GM12878 (cell line): ENCODE measurements around the gene DNTT. TPM values are rescaled to one million over a fixed set of nuclear protein-coding genes. Genes with fewer than 3 reads are reported as not detected.

ENCODE experiments used
- ATF7 ChIP-seq: fragments of 450-650 bp; IDR thresholded peaks from 2 replicates; pipeline ENCODE4 v1.6.1; 2016; ENCODE audit warnings: low read depth, mild to moderate bottlenecking
- CHD4 ChIP-seq: fragments of 200-600 bp; sonication (generic); IDR thresholded peaks from 2 replicates; pipeline ENCODE4 v1.6.1; 2016; ENCODE audit warnings: mild to moderate bottlenecking
- ESRRA ChIP-seq: IDR thresholded peaks from 2 replicates; pipeline ENCODE4 v1.6.1; 2012; ENCODE audit warnings: mild to moderate bottlenecking, low read length, improper control_type of control experiment
- HSF1 ChIP-seq: fragments of 150-350 bp; IDR thresholded peaks from 2 replicates; pipeline ENCODE4 v1.6.1; 2014; ENCODE audit warnings: mild to moderate bottlenecking, low read depth, low read length
- KDM1A ChIP-seq: fragments of 200-600 bp; sonication (generic); IDR thresholded peaks from 2 replicates; pipeline ENCODE4 v1.6.1; 2016; ENCODE audit warnings: borderline replicate concordance
- MEF2A ChIP-seq: IDR thresholded peaks from 2 replicates; pipeline ENCODE4 v1.6.1; 2011; ENCODE audit warnings: low read depth, mild to moderate bottlenecking, low read length, moderate library complexity; ENCODE audit not compliant: insufficient read depth
- MTA3 ChIP-seq: IDR thresholded peaks from 2 replicates; pipeline ENCODE4 v1.6.1; 2012; ENCODE audit warnings: low read length, inconsistent platforms, borderline replicate concordance
- NFIC ChIP-seq: IDR thresholded peaks from 2 replicates; pipeline ENCODE4 v1.6.1; 2012; ENCODE audit warnings: low read depth, mild to moderate bottlenecking, inconsistent platforms, low read length, moderate library complexity
- NFYA ChIP-seq: IDR thresholded peaks from 2 replicates; pipeline ENCODE4 v1.6.1; 2011; ENCODE audit warnings: low read depth, mild to moderate bottlenecking, low read length, improper control_type of control experiment, borderline replicate concordance
- NR2C2 ChIP-seq: IDR thresholded peaks from 2 replicates; pipeline ENCODE4 v1.6.1; 2011; ENCODE audit warnings: borderline replicate concordance, low read depth; ENCODE audit not compliant: control insufficient read depth, insufficient read length
- PAX5 ChIP-seq: IDR thresholded peaks from 2 replicates; pipeline ENCODE4 v1.6.1; 2011; ENCODE audit warnings: low read depth, low read length, borderline replicate concordance
- POLR2AphosphoS5 ChIP-seq: IDR thresholded peaks from 2 replicates; pipeline ENCODE4 v1.6.1; 2011; ENCODE audit warnings: mild to moderate bottlenecking, low read length, inconsistent platforms
- SMAD1 ChIP-seq: fragments of 450-650 bp; IDR thresholded peaks from 2 replicates; pipeline ENCODE4 v1.6.1; 2018; ENCODE audit warnings: mild to moderate bottlenecking, low read depth; ENCODE audit not compliant: partially characterized antibody
- SMARCA5 ChIP-seq: fragments of 450-650 bp; IDR thresholded peaks from 2 replicates; pipeline ENCODE4 v1.6.1; 2017; ENCODE audit warnings: mild to moderate bottlenecking
- SP1 ChIP-seq: IDR thresholded peaks from one replicate; pipeline ENCODE4 v1.6.1; 2011; ENCODE audit warnings: low read depth, low read length
- SREBF1 ChIP-seq: IDR thresholded peaks from 2 replicates; pipeline ENCODE4 v1.6.1; 2012; ENCODE audit warnings: mild to moderate bottlenecking, low read length
- STAT3 ChIP-seq: IDR thresholded peaks from 2 replicates; pipeline ENCODE4 v1.6.1; 2011; ENCODE audit warnings: low read depth, low read length, improper control_type of control experiment
- TAF1 ChIP-seq: IDR thresholded peaks from 2 replicates; pipeline ENCODE4 v1.6.1; 2011; ENCODE audit warnings: mild to moderate bottlenecking, low read depth, low read length, borderline replicate concordance
- TCF12 ChIP-seq: IDR thresholded peaks from 2 replicates; pipeline ENCODE4 v1.6.1; 2011; ENCODE audit warnings: low read depth, mild to moderate bottlenecking, low read length
- ZSCAN29 ChIP-seq: fragments of 450-650 bp; IDR thresholded peaks from 2 replicates; pipeline ENCODE4 v1.6.1; 2017; ENCODE audit warnings: mild to moderate bottlenecking, moderate library complexity
- ZZZ3 ChIP-seq: IDR thresholded peaks from 2 replicates; pipeline ENCODE4 v1.6.1; 2011; ENCODE audit warnings: low read depth; ENCODE audit not compliant: control insufficient read depth, insufficient read length
- polyA plus RNA-seq, 11 experiments: library from polyadenylated mRNA; depleted of rRNA in 4 of 11; unstranded in 6 of 11; stranded (reverse) in 5 of 11; fragments of >200 nt; fragmentation: Nextera tagmentation in 4 of 11; fragmentation: Illumina TruSeq in 1 of 11; extraction: Ambion mirVana in 4 of 11; extraction: Trizol in 1 of 11; gene quantifications; 1 replicate in 1 of 11; 2 replicates in 10 of 11; pipeline versions ENCODE4 v1.2.1 to v1.2.3, GENCODE V29; 2011 to 2016; ENCODE audit warnings: inconsistent platforms in 2 of 11, missing spikeins in 2 of 11, low read depth in 1 of 11
- total RNA-seq, 4 experiments: library from RNA; depleted of rRNA in 3 of 4; stranded (reverse); fragments of >200 nt in 3 of 4; fragmentation: Illumina TruSeq in 1 of 4; extraction: Trizol in 1 of 4; gene quantifications; 2 replicates each; pipeline versions ENCODE4 v1.2.1 to v1.2.3, GENCODE V29; 2013 to 2021
- TF ChIP-seq, protein P1 (sequence below): fragments of 450-650 bp; IDR thresholded peaks from 2 replicates; pipeline ENCODE4 v1.6.1; 2016; ENCODE audit warnings: mild to moderate bottlenecking
- TF ChIP-seq, protein P2 (sequence below): fragments of 450-650 bp; IDR thresholded peaks from 2 replicates; pipeline ENCODE4 v1.6.1; 2017; ENCODE audit warnings: mild to moderate bottlenecking
- TF ChIP-seq, protein P3 (sequence below): fragments of 450-650 bp; IDR thresholded peaks from 2 replicates; pipeline ENCODE4 v1.6.1; 2016; ENCODE audit warnings: mild to moderate bottlenecking, moderate library complexity, borderline replicate concordance

Gene DNTT
- total and polyA plus RNA-seq, 10 of the 15 experiments (the other 5 are each of a cell fraction or from before 2014, with no cell fraction given): 0.06 to 0.13 (median 0.09) TPM; not detected in 5

GRCh38 chr10:96325719-96326373 is 21.6 kb downstream of the DNTT start (continued):
- TF ChIP-seq TAF1: no peak
- no peak for TF ChIP-seq STAT3
- TF ChIP-seq NR2C2: no peak
- no peak for TF ChIP-seq NFYA
- TF ChIP-seq, protein P1, sequence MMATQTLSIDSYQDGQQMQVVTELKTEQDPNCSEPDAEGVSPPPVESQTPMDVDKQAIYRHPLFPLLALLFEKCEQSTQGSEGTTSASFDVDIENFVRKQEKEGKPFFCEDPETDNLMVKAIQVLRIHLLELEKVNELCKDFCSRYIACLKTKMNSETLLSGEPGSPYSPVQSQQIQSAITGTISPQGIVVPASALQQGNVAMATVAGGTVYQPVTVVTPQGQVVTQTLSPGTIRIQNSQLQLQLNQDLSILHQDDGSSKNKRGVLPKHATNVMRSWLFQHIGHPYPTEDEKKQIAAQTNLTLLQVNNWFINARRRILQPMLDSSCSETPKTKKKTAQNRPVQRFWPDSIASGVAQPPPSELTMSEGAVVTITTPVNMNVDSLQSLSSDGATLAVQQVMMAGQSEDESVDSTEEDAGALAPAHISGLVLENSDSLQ: no peak
- TF ChIP-seq HSF1: no peak
- TF ChIP-seq MTA3: 0 out of 2 replicates have a peak, but pooled peaks have one; percentile 31
- TF ChIP-seq SP1: no peak
- TF ChIP-seq SREBF1: no peak
- TF ChIP-seq MEF2A: no peak
- no peak for TF ChIP-seq KDM1A
- no peak for TF ChIP-seq CHD4
- TF ChIP-seq, protein P2, sequence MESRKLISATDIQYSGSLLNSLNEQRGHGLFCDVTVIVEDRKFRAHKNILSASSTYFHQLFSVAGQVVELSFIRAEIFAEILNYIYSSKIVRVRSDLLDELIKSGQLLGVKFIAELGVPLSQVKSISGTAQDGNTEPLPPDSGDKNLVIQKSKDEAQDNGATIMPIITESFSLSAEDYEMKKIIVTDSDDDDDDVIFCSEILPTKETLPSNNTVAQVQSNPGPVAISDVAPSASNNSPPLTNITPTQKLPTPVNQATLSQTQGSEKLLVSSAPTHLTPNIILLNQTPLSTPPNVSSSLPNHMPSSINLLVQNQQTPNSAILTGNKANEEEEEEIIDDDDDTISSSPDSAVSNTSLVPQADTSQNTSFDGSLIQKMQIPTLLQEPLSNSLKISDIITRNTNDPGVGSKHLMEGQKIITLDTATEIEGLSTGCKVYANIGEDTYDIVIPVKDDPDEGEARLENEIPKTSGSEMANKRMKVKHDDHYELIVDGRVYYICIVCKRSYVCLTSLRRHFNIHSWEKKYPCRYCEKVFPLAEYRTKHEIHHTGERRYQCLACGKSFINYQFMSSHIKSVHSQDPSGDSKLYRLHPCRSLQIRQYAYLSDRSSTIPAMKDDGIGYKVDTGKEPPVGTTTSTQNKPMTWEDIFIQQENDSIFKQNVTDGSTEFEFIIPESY: no peak
- peak; percentile 95 for TF ChIP-seq NFIC
- TF ChIP-seq ZZZ3: no peak
- no peak for TF ChIP-seq PAX5
- TF ChIP-seq, protein P3, sequence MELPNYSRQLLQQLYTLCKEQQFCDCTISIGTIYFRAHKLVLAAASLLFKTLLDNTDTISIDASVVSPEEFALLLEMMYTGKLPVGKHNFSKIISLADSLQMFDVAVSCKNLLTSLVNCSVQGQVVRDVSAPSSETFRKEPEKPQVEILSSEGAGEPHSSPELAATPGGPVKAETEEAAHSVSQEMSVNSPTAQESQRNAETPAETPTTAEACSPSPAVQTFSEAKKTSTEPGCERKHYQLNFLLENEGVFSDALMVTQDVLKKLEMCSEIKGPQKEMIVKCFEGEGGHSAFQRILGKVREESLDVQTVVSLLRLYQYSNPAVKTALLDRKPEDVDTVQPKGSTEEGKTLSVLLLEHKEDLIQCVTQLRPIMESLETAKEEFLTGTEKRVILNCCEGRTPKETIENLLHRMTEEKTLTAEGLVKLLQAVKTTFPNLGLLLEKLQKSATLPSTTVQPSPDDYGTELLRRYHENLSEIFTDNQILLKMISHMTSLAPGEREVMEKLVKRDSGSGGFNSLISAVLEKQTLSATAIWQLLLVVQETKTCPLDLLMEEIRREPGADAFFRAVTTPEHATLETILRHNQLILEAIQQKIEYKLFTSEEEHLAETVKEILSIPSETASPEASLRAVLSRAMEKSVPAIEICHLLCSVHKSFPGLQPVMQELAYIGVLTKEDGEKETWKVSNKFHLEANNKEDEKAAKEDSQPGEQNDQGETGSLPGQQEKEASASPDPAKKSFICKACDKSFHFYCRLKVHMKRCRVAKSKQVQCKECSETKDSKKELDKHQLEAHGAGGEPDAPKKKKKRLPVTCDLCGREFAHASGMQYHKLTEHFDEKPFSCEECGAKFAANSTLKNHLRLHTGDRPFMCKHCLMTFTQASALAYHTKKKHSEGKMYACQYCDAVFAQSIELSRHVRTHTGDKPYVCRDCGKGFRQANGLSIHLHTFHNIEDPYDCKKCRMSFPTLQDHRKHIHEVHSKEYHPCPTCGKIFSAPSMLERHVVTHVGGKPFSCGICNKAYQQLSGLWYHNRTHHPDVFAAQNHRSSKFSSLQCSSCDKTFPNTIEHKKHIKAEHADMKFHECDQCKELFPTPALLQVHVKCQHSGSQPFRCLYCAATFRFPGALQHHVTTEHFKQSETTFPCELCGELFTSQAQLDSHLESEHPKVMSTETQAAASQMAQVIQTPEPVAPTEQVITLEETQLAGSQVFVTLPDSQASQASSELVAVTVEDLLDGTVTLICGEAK: no peak
- no peak for TF ChIP-seq SMARCA5
- no peak for TF ChIP-seq POLR2AphosphoS5
- no peak for TF ChIP-seq ZSCAN29
- TF ChIP-seq ATF7: no peak
- no peak for TF ChIP-seq ESRRA
- peak; percentile 88; the same call in 1 of the 2 replicates for TF ChIP-seq TCF12
- no peak for TF ChIP-seq SMAD1
